CD14-positive monocyte (primary cell): ENCODE data around the gene HSPBAP1. TPM values are rescaled to one million over a fixed set of nuclear protein-coding genes. Genes with fewer than 3 reads are reported as not detected.

Experiments used
- DNase-seq, 3 donors: peaks; one replicate each; pipeline ENCODE4 v3.0.0-alpha.2; 2011 to 2022
- H2AFZ ChIP-seq: 2 replicates; pipeline ENCODE4 v1.6.0; 2012; ENCODE audit warnings: mild to moderate bottlenecking, low read depth, low read length, inconsistent platforms; ENCODE audit not compliant: insufficient read depth, poor library complexity, severe bottlenecking
- H3K27ac ChIP-seq, 2 donors: 1 replicate in 1 of 2; 2 replicates in 1 of 2; pipeline ENCODE4 v1.5.1; 2012 to 2013; ENCODE audit warnings: low read length in 2 of 2, control low read depth in 1 of 2, inconsistent platforms in 1 of 2, low read depth in 1 of 2, mild to moderate bottlenecking in 1 of 2
- H3K27me3 ChIP-seq, 2 donors: one replicate each; pipeline versions ENCODE4 v1.6.0 to v1.6.1; 2011 to 2013; ENCODE audit warnings: low read length in 2 of 2; ENCODE audit not compliant: control insufficient read depth in 2 of 2, insufficient read depth in 2 of 2
- H3K36me3 ChIP-seq, 2 donors: replicated peaks in 1 of 2; 1 replicate in 1 of 2; 2 replicates in 1 of 2; pipeline versions ENCODE4 v1.5.1 to v1.6.1; 2012 to 2013; ENCODE audit warnings: low read length in 2 of 2, control low read depth in 1 of 2, inconsistent platforms in 1 of 2, mild to moderate bottlenecking in 1 of 2; ENCODE audit not compliant: insufficient read depth in 2 of 2, control insufficient read depth in 1 of 2
- H3K4me1 ChIP-seq, 2 donors: 1 replicate in 1 of 2; 2 replicates in 1 of 2; pipeline versions ENCODE4 v1.5.1 to v1.6.1; 2012 to 2013; ENCODE audit warnings: low read length in 2 of 2, control low read depth in 1 of 2, inconsistent platforms in 1 of 2, mild to moderate bottlenecking in 1 of 2, moderate library complexity in 1 of 2; ENCODE audit not compliant: insufficient read depth in 2 of 2, control insufficient read depth in 1 of 2
- H3K4me2 ChIP-seq: replicated peaks from 2 replicates; pipeline ENCODE3; 2012; ENCODE audit warnings: low read length, moderate library complexity, mild to moderate bottlenecking; ENCODE audit not compliant: poor library complexity, severe bottlenecking; ENCODE audit errors: extremely low read depth
- H3K4me3 ChIP-seq, 3 experiments: fragments of 200-600 bp in 1 of 3; sonication (generic) in 1 of 3; replicated peaks in 1 of 3; 1 replicate in 2 of 3; 2 replicates in 1 of 3; pipeline ENCODE4 v1.5.1; 2011 to 2013; ENCODE audit warnings: low read length in 3 of 3, mild to moderate bottlenecking in 3 of 3, control low read depth in 2 of 3, low read depth in 2 of 3, inconsistent platforms in 1 of 3, moderate library complexity in 1 of 3
- H3K79me2 ChIP-seq: 2 replicates; pipeline ENCODE4 v1.6.0; 2012; ENCODE audit warnings: mild to moderate bottlenecking, control low read depth, inconsistent platforms, low read length, moderate library complexity; ENCODE audit not compliant: insufficient read depth
- H3K9ac ChIP-seq: 2 replicates; pipeline ENCODE4 v1.6.0; 2017; ENCODE audit warnings: low read length, mild to moderate bottlenecking; ENCODE audit not compliant: insufficient read depth, poor library complexity, severe bottlenecking
- H3K9me3 ChIP-seq, 2 donors: replicated peaks in 1 of 2; 1 replicate in 1 of 2; 2 replicates in 1 of 2; pipeline versions ENCODE4 v1.5.1 to v1.6.1; 2012 to 2013; ENCODE audit warnings: low read length in 2 of 2, control low read depth in 1 of 2; ENCODE audit not compliant: control insufficient read depth in 1 of 2, insufficient read depth in 1 of 2
- H4K20me1 ChIP-seq: 2 replicates; pipeline ENCODE4 v1.6.0; 2012; ENCODE audit warnings: mild to moderate bottlenecking, low read length, control low read depth, moderate library complexity; ENCODE audit not compliant: insufficient read depth
- H3K27ac Mint-ChIP-seq, 7 donors: one replicate each; pipeline ENCODE4 v1.8.0; 2020; ENCODE audit warnings: mild to moderate bottlenecking in 7 of 7, mixed read lengths in 7 of 7, moderate library complexity in 6 of 7, inconsistent platforms in 2 of 7
- H3K27me3 Mint-ChIP-seq, 3 donors: one replicate each; pipeline ENCODE4 v1.8.0; 2021 to 2022; ENCODE audit warnings: low read depth in 3 of 3, mild to moderate bottlenecking in 3 of 3, mixed read lengths in 3 of 3, moderate library complexity in 3 of 3, inconsistent platforms in 1 of 3
- H3K36me3 Mint-ChIP-seq, 2 donors: one replicate each; pipeline ENCODE4 v1.8.0; 2020; ENCODE audit warnings: mixed read lengths in 2 of 2, inconsistent platforms in 1 of 2, mild to moderate bottlenecking in 1 of 2
- H3K4me1 Mint-ChIP-seq: one replicate; pipeline ENCODE4 v1.8.0; 2020; ENCODE audit warnings: mild to moderate bottlenecking, mixed read lengths
- H3K4me3 Mint-ChIP-seq, 2 donors: one replicate each; pipeline ENCODE4 v1.8.0; 2020; ENCODE audit warnings: mild to moderate bottlenecking in 2 of 2, mixed read lengths in 2 of 2, moderate library complexity in 1 of 2
- H3K9me3 Mint-ChIP-seq, 7 donors: one replicate each; pipeline ENCODE4 v1.8.0; 2020 to 2022; ENCODE audit warnings: mixed read lengths in 7 of 7, mild to moderate bottlenecking in 6 of 7, moderate library complexity in 6 of 7, inconsistent platforms in 2 of 7
- WGBS: methylation state at CpG from one replicate; pipeline ENCODE4 v1.1.5; 2013; ENCODE audit warnings: missing lambda C conversion rate; ENCODE audit not compliant: insufficient coverage; 5-methylcytosine and 5-hydroxymethylcytosine counted together
- intact Hi-C, 2 donors: fragments of 100-400 bp; cut with micrococcal nuclease; formaldehyde crosslinking; loops; one replicate each; pipeline versions ENCODE4 v1.15.0 to v1.15.1; 2023
- polyA plus RNA-seq, 3 donors: library from polyadenylated mRNA; depleted of rRNA in 1 of 3; unstranded in 2 of 3; stranded (reverse) in 1 of 3; fragments of 300-500 nt in 2 of 3; fragments of >200 nt in 1 of 3; fragmentation: Illumina TruSeq in 2 of 3; gene quantifications; 1 replicate in 2 of 3; 2 replicates in 1 of 3; pipeline ENCODE4 v1.2.3, GENCODE V29; 2012 to 2021
- TF ChIP-seq, protein P1 (sequence below): fragments of 200-600 bp; IDR thresholded peaks from one replicate; pipeline ENCODE4 v1.8.0; 2022; ENCODE audit warnings: antibody characterized with exemption, mild to moderate bottlenecking

HSPBAP1 gene
- polyA plus RNA-seq, 3 donors = 11.7 to 48.2 (median 11.9) TPM

DNA sequence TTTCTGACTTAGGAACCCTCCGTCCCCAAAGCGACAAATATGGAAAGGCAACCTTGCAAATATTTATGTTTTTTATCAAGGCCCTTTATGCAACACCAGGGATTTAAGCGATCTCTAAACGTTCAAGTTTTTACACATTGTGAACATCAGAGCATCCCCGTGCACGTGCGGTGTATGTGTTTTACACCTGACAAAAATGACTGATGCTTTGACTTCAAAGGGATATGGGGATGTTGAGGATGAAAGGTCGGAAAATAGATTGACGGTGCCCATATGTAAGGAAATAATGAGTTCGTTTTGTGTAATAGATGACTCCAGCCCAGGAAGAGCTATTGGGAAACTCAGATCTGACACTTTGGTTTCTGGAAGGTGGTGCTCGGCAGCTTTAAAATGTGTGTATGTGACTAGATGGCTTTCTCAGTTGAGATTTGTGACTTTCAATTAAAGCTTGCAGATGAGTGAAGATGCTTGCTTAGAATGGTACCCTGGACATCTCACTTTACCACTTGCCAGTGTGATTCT is 2.1 kb upstream of the HSPBAP1 start:
- Mint-ChIP-seq H3K27me3 (no peaks in the 10 kb centered on the region), H3K4me3 (peak overlapping the region; percentile 86 to 94), H3K27ac (peak overlapping the region; percentile 89 to 100 (median 95)), H3K4me1 (peaks cover 30% of the 10 kb centered on the region), H3K36me3 (no peaks in the 10 kb centered on the region), H3K9me3 (peaks cover 0 to 2% (median 0%) of the 10 kb centered on the region in 7 donors)
- Histone ChIP-seq H3K36me3 (peaks cover 0 to 4% of the 10 kb centered on the region in 2 donors), H2AFZ (peak overlapping the region; percentile 49), H3K27me3 (no peaks in the 10 kb centered on the region), H3K27ac (peak overlapping the region; percentile 96 to 99), H3K79me2 (peaks cover 93% of the 10 kb centered on the region), H3K9me3 (no peaks in the 10 kb centered on the region), H3K4me3 (peak overlapping the region; percentile 85 to 96 (median 93)), H3K4me2 (peak overlapping the region; percentile 92), H4K20me1 (peaks cover 34% of the 10 kb centered on the region), H3K4me1 (peaks cover 67 to 74% of the 10 kb centered on the region in 2 donors), H3K9ac (peak overlapping the region; percentile 97)
- intact Hi-C loops = loop anchor here (2.0 to 10.0 kb wide), 3 partner anchors 25 to 1939 kb away; partner anchors contain the start of gene UMPS (in 1 of the 2)
- WGBS = 20% methylated on average over 7 of the region's 11 CpGs
- TF ChIP-seq, protein P1, sequence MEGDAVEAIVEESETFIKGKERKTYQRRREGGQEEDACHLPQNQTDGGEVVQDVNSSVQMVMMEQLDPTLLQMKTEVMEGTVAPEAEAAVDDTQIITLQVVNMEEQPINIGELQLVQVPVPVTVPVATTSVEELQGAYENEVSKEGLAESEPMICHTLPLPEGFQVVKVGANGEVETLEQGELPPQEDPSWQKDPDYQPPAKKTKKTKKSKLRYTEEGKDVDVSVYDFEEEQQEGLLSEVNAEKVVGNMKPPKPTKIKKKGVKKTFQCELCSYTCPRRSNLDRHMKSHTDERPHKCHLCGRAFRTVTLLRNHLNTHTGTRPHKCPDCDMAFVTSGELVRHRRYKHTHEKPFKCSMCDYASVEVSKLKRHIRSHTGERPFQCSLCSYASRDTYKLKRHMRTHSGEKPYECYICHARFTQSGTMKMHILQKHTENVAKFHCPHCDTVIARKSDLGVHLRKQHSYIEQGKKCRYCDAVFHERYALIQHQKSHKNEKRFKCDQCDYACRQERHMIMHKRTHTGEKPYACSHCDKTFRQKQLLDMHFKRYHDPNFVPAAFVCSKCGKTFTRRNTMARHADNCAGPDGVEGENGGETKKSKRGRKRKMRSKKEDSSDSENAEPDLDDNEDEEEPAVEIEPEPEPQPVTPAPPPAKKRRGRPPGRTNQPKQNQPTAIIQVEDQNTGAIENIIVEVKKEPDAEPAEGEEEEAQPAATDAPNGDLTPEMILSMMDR = no peak
- peak; percentile 42 to 63 (median 63) for DNase-seq

GRCh38 chr3:122794779-122795673 is 1.4 kb upstream of the HSPBAP1 start, which contains the start of gene SLC49A4:
SLC49A4 (plus strand) TSS chr3:122795069; CDS start chr3:122795193, 124 bp downstream.
- Mint-ChIP-seq H3K27me3 (no peaks in the 10 kb centered on the region), H3K27ac (peak within 1 kb of the TSS; percentile 99 to 100 (median 99)), H3K4me3 (peak within 1 kb of the TSS; percentile 86 to 94), H3K9me3 (peaks cover 0 to 2% (median 0%) of the 10 kb centered on the region in 7 donors), H3K4me1 (peaks cover 30% of the 10 kb centered on the region), H3K36me3 (no peaks in the 10 kb centered on the region)
- Histone ChIP-seq H4K20me1 (peaks cover 27% of the 10 kb centered on the region), H2AFZ (peak within 1 kb of the TSS; percentile 81), H3K4me3 (peak within 1 kb of the TSS; percentile 85 to 96 (median 93)), H3K4me2 (peak within 1 kb of the TSS; percentile 92), H3K9me3 (no peaks in the 10 kb centered on the region), H3K4me1 (peaks cover 67 to 74% of the 10 kb centered on the region in 2 donors), H3K36me3 (peaks cover 0 to 4% of the 10 kb centered on the region in 2 donors), H3K79me2 (peaks cover 93% of the 10 kb centered on the region), H3K27ac (peak within 1 kb of the TSS; percentile 96 to 99), H3K9ac (peak within 1 kb of the TSS; percentile 97), H3K27me3 (no peaks in the 10 kb centered on the region)
- under 1% methylated on average over 73 of the region's 84 CpGs for WGBS
- TF ChIP-seq, protein P1 = no peak
- peak; percentile 87 to 93 (median 91) for DNase-seq
- intact Hi-C loops = loop anchor here (2.0 to 10.0 kb wide), 4 partner anchors 24 to 1940 kb away; partner anchors contain the start of gene UMPS (in 1 of the 2)
